GM23338 (cell line): ENCODE data around the gene ERC1. TPM values are rescaled to one million over a fixed set of nuclear protein-coding genes. Genes with fewer than 3 reads are reported as not detected.
"Not testable (repeated sequence)": the region's sequence is repeated elsewhere in the genome, so short reads cannot be mapped to it uniquely, and the experiment has no call there.

Experiments used
- ATAC-seq: fragments of 200-7000 bp; cut with Tn5 transposase; 3 replicates; pipeline ENCODE4 v1.9.1; 2020
- DNase-seq: peaks from one replicate; pipeline ENCODE4 v3.0.0-alpha.2; 2015; ENCODE audit warnings: low spot score
- H2AFZ ChIP-seq: fragments of 200-600 bp; sonication (generic); 2 replicates; pipeline ENCODE4 v1.8.0; 2016; ENCODE audit warnings: antibody characterized with exemption, mild to moderate bottlenecking, moderate library complexity
- H3F3A ChIP-seq: fragments of 200-600 bp; sonication (generic); replicated peaks from 2 replicates; pipeline ENCODE4 v1.8.0; 2017; ENCODE audit warnings: antibody characterized with exemption, mixed run types, low read depth
- H3K27ac ChIP-seq: fragments of 200-600 bp; sonication (generic); 2 replicates; pipeline ENCODE4 v1.6.1; 2016; ENCODE audit warnings: low read depth
- H3K27me3 ChIP-seq: fragments of 200-600 bp; sonication (generic); 2 replicates; pipeline ENCODE4 v1.8.0; 2016; ENCODE audit warnings: mild to moderate bottlenecking, mixed run types, moderate library complexity; ENCODE audit not compliant: insufficient read depth
- H3K36me3 ChIP-seq: fragments of 200-600 bp; sonication (generic); 2 replicates; pipeline ENCODE4 v1.8.0; 2016; ENCODE audit warnings: mild to moderate bottlenecking; ENCODE audit not compliant: insufficient read depth
- H3K4me1 ChIP-seq: fragments of 200-600 bp; sonication (generic); 2 replicates; pipeline ENCODE4 v1.8.0; 2016; ENCODE audit warnings: mild to moderate bottlenecking, moderate library complexity; ENCODE audit not compliant: insufficient read depth
- H3K4me2 ChIP-seq: fragments of 200-600 bp; sonication (generic); 2 replicates; pipeline ENCODE4 v1.7.1; 2017; ENCODE audit warnings: mixed run types
- H3K4me3 ChIP-seq: fragments of 200-600 bp; sonication (generic); 2 replicates; pipeline ENCODE4 v1.6.1; 2016; ENCODE audit warnings: mixed run types
- H3K79me2 ChIP-seq: fragments of 200-600 bp; sonication (generic); replicated peaks from 2 replicates; pipeline ENCODE4 v1.8.0; 2017; ENCODE audit warnings: mild to moderate bottlenecking; ENCODE audit not compliant: insufficient read depth
- H3K9me2 ChIP-seq: fragments of 200-600 bp; sonication (generic); 2 replicates; pipeline ENCODE4 v1.8.0; 2017; ENCODE audit not compliant: insufficient read depth
- H4K20me1 ChIP-seq: fragments of 200-600 bp; sonication (generic); replicated peaks from 2 replicates; pipeline ENCODE4 v1.8.0; 2017; ENCODE audit warnings: mild to moderate bottlenecking; ENCODE audit not compliant: insufficient read depth
- H3K27ac Mint-ChIP-seq: 2 replicates; pipeline ENCODE4 v1.8.0; 2020; ENCODE audit warnings: inconsistent platforms, mild to moderate bottlenecking, moderate library complexity, mixed read lengths
- H3K27me3 Mint-ChIP-seq: 3 replicates; pipeline ENCODE4 v1.8.0; 2022; ENCODE audit warnings: low read depth, mild to moderate bottlenecking, moderate library complexity, mixed read lengths, inconsistent platforms; ENCODE audit not compliant: insufficient read depth, poor library complexity
- H3K36me3 Mint-ChIP-seq: 3 replicates; pipeline ENCODE4 v1.8.0; 2021; ENCODE audit warnings: low read depth, mild to moderate bottlenecking, inconsistent platforms, moderate library complexity, mixed read lengths
- H3K4me1 Mint-ChIP-seq: 3 replicates; pipeline ENCODE4 v1.8.0; 2020; ENCODE audit warnings: mild to moderate bottlenecking, inconsistent platforms, mixed read lengths
- H3K4me3 Mint-ChIP-seq: 3 replicates; pipeline ENCODE4 v1.8.0; 2021; ENCODE audit warnings: moderate library complexity, mild to moderate bottlenecking, inconsistent platforms, mixed read lengths
- H3K9me3 Mint-ChIP-seq: 3 replicates; pipeline ENCODE4 v1.8.0; 2020; ENCODE audit warnings: moderate library complexity, mild to moderate bottlenecking, inconsistent platforms, mixed read lengths
- CREB1 ChIP-seq: fragments of 250-450 bp; sonication (Bioruptor Pico); IDR thresholded peaks from 2 replicates; pipeline ENCODE4 v1.5.0; 2020; ENCODE audit warnings: low read depth, mild to moderate bottlenecking, moderate library complexity
- EZH2phosphoT487 ChIP-seq: fragments of 200-600 bp; sonication (generic); IDR thresholded peaks from one replicate; pipeline ENCODE4 v1.8.1; 2018; ENCODE audit warnings: antibody characterized with exemption; ENCODE audit not compliant: unreplicated experiment
- NANOG ChIP-seq: IDR thresholded peaks from 2 replicates; pipeline ENCODE4 v1.6.1; 2016; ENCODE audit warnings: antibody characterized with exemption, borderline replicate concordance
- POLR2AphosphoS5 ChIP-seq: IDR thresholded peaks from 2 replicates; pipeline ENCODE4 v1.6.1; 2016; ENCODE audit warnings: antibody characterized with exemption, low read depth
- STAT1 ChIP-seq: IDR thresholded peaks from one replicate; pipeline ENCODE4 v1.6.1; 2016; ENCODE audit warnings: antibody characterized with exemption; ENCODE audit not compliant: unreplicated experiment
- ZNF114 ChIP-seq: fragments of 250-450 bp; sonication (Bioruptor Pico); IDR thresholded peaks from 2 replicates; pipeline ENCODE4 v1.5.0; 2020; ENCODE audit warnings: mild to moderate bottlenecking, moderate library complexity
- polyA plus RNA-seq: library from polyadenylated mRNA; unstranded; fragments of >200 nt; fragmentation: Nextera tagmentation; extraction: Ambion mirVana; gene quantifications from 2 replicates; pipeline ENCODE4 v1.2.1, GENCODE V29; 2016
- total RNA-seq: library from RNA; depleted of rRNA; stranded (reverse); fragments of >200 nt; shearing (Covaris generic); gene quantifications from 2 replicates; pipeline ENCODE4 v1.2.3, GENCODE V29; 2014
- TF ChIP-seq, protein P1 (sequence below), 2 experiments: fragments of 200-600 bp in 1 of 2; sonication (generic) in 1 of 2; conservative IDR thresholded peaks; 2 replicates each; pipeline versions ENCODE4 v1.5.1 to v1.6.1; 2016 to 2017; ENCODE audit warnings: antibody characterized with exemption in 2 of 2, low read depth in 2 of 2, mild to moderate bottlenecking in 2 of 2, moderate library complexity in 1 of 2
- TF ChIP-seq, protein P2 (sequence below): IDR thresholded peaks from one replicate; pipeline ENCODE4 v1.6.1; 2018; ENCODE audit warnings: antibody characterized with exemption; ENCODE audit not compliant: unreplicated experiment

Gene ERC1
- total and polyA plus RNA-seq, 2 experiments from 2014 or later, result 28.1 to 35.3 TPM

DNA sequence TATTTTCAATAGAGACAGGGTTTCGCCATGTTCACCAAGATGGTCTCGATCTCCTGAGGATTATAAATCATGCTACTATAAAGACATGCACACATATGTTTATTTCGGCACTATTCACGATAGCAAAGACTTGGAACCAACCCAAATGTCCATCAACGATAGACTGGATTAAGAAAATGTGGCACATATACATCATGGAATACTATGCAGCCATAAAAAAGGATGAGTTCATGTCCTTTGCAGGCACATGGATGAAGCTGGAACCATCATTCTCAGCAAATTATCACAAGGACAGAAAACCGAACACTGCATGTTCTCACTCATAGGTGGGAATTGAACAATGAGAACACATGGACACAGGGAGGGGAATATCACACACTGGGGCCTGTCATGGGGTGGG is 350.2 kb downstream of the ERC1 start:
- H3K27ac Mint-ChIP-seq, H2AFZ ChIP-seq, H3K9me3 Mint-ChIP-seq, H3K36me3 Mint-ChIP-seq, H4K20me1 ChIP-seq, DNase-seq, H3K36me3 ChIP-seq, H3K4me3 ChIP-seq, H3K79me2 ChIP-seq, H3K4me1 ChIP-seq, H3K4me1 Mint-ChIP-seq, H3K4me3 Mint-ChIP-seq, H3K9me2 ChIP-seq, H3K4me2 ChIP-seq, H3K27me3 Mint-ChIP-seq, H3K27ac ChIP-seq, ATAC-seq, H3F3A ChIP-seq, H3K27me3 ChIP-seq: not testable (repeated sequence)

DNA sequence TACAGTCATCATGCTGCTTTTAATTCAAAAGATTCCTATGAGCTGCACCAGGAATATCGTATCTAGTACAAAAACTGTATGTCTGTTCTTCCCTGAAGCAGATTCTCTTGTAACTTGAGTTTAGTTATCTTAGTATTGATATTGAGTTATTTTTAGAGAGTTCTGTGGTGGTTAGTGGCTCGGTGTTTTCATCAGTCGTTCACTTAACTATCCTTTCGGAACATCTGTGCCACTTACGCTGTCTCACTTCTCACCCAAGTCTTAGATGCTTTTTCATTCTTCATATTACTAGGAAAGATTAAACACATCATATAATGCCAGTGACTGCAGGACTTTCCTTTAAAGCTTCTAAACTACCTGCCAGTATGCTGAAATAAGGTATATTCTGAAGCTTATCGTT is 352.4 kb downstream of the ERC1 start:
- Mint-ChIP-seq H3K9me3 (no peaks in the 10 kb centered on the region), H3K4me3 (no peak overlapping the region), H3K27ac (no peak overlapping the region), H3K4me1 (no peaks in the 10 kb centered on the region), H3K27me3 (peaks cover 3% of the 10 kb centered on the region), H3K36me3 (peaks cover 8% of the 10 kb centered on the region; the same call in 2 of the 3 replicates)
- Histone ChIP-seq H3K4me1 (no peaks in the 10 kb centered on the region), H4K20me1 (no peaks in the 10 kb centered on the region; the same call in 1 of the 2 replicates), H3K9me2 (no peaks in the 10 kb centered on the region), H3K36me3 (no peaks in the 10 kb centered on the region), H2AFZ (no peak overlapping the region), H3F3A (no peaks in the 10 kb centered on the region), H3K4me2 (no peak overlapping the region), H3K27me3 (no peaks in the 10 kb centered on the region), H3K79me2 (no peaks in the 10 kb centered on the region), H3K27ac (no peak overlapping the region), H3K4me3 (no peak overlapping the region)
- ATAC-seq (no peak), DNase-seq (no peak)
- TF ChIP-seq EZH2phosphoT487, result no peak
- no peak for TF ChIP-seq ZNF114 (CRISPR knock-in tag)
- TF ChIP-seq NANOG, result no peak
- TF ChIP-seq, protein P1, sequence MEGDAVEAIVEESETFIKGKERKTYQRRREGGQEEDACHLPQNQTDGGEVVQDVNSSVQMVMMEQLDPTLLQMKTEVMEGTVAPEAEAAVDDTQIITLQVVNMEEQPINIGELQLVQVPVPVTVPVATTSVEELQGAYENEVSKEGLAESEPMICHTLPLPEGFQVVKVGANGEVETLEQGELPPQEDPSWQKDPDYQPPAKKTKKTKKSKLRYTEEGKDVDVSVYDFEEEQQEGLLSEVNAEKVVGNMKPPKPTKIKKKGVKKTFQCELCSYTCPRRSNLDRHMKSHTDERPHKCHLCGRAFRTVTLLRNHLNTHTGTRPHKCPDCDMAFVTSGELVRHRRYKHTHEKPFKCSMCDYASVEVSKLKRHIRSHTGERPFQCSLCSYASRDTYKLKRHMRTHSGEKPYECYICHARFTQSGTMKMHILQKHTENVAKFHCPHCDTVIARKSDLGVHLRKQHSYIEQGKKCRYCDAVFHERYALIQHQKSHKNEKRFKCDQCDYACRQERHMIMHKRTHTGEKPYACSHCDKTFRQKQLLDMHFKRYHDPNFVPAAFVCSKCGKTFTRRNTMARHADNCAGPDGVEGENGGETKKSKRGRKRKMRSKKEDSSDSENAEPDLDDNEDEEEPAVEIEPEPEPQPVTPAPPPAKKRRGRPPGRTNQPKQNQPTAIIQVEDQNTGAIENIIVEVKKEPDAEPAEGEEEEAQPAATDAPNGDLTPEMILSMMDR (conservative IDR thresholded peaks at IDR 0.05; ENCODE audit: low read depth in 2 of 2), result no peak
- TF ChIP-seq, protein P2, sequence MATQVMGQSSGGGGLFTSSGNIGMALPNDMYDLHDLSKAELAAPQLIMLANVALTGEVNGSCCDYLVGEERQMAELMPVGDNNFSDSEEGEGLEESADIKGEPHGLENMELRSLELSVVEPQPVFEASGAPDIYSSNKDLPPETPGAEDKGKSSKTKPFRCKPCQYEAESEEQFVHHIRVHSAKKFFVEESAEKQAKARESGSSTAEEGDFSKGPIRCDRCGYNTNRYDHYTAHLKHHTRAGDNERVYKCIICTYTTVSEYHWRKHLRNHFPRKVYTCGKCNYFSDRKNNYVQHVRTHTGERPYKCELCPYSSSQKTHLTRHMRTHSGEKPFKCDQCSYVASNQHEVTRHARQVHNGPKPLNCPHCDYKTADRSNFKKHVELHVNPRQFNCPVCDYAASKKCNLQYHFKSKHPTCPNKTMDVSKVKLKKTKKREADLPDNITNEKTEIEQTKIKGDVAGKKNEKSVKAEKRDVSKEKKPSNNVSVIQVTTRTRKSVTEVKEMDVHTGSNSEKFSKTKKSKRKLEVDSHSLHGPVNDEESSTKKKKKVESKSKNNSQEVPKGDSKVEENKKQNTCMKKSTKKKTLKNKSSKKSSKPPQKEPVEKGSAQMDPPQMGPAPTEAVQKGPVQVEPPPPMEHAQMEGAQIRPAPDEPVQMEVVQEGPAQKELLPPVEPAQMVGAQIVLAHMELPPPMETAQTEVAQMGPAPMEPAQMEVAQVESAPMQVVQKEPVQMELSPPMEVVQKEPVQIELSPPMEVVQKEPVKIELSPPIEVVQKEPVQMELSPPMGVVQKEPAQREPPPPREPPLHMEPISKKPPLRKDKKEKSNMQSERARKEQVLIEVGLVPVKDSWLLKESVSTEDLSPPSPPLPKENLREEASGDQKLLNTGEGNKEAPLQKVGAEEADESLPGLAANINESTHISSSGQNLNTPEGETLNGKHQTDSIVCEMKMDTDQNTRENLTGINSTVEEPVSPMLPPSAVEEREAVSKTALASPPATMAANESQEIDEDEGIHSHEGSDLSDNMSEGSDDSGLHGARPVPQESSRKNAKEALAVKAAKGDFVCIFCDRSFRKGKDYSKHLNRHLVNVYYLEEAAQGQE, result no peak
- TF ChIP-seq CREB1, result no peak
- no peak for TF ChIP-seq STAT1
- no peak for TF ChIP-seq POLR2AphosphoS5
